Prostate gland (tissue), 2 donors: Measurements from ENCODE around the gene ACRBP. TPM values are rescaled to one million over a fixed set of nuclear protein-coding genes. Genes with fewer than 3 reads are reported as not detected.

Experiments
- DNase-seq: peaks from one replicate; pipeline ENCODE4 v3.0.0-alpha.2; 2019; ENCODE audit warnings: low spot score
- H3K27ac ChIP-seq, 2 donors: fragments of 200-600 bp; sonication (generic); 2 replicates each; pipeline ENCODE4 v1.5.1; 2017 to 2019
- H3K27me3 ChIP-seq: fragments of 200-600 bp; sonication (generic); replicated peaks from 2 replicates; pipeline ENCODE4 v1.5.1; 2019; ENCODE audit not compliant: insufficient read depth
- H3K36me3 ChIP-seq, 2 donors: fragments of 200-600 bp; sonication (generic); 1 replicate in 1 of 2; 2 replicates in 1 of 2; pipeline versions ENCODE4 v1.5.1 to v1.8.1; 2017 to 2019
- H3K4me1 ChIP-seq: fragments of 200-600 bp; sonication (generic); replicated peaks from 2 replicates; pipeline ENCODE4 v1.5.1; 2019
- H3K4me3 ChIP-seq, 2 donors: fragments of 200-600 bp; sonication (generic); 2 replicates each; pipeline ENCODE4 v1.5.1; 2017 to 2019
- H3K9me3 ChIP-seq: fragments of 200-600 bp; sonication (generic); 2 replicates; pipeline ENCODE4 v1.5.1; 2017
- POLR2A ChIP-seq: fragments of 450-650 bp; IDR thresholded peaks from one replicate; pipeline ENCODE4 v1.6.1; 2016; ENCODE audit warnings: antibody characterized with exemption, mild to moderate bottlenecking
- POLR2AphosphoS5 ChIP-seq: sonication (generic); formaldehyde crosslinking; IDR thresholded peaks from one replicate; pipeline ENCODE4 v1.6.1; 2017; ENCODE audit warnings: antibody characterized with exemption
- WGBS: methylation state at CpG from one replicate; pipeline ENCODE4 v1.1.5; 2018; 5-methylcytosine and 5-hydroxymethylcytosine counted together
- intact Hi-C: fragments of 100-400 bp; cut with DNase I; formaldehyde crosslinking; loops from one replicate; pipeline ENCODE4 v1.14.2; 2022
- total RNA-seq, 2 donors: library from RNA; depleted of rRNA; stranded (reverse); fragments of >200 nt; gene quantifications; one replicate each; pipeline ENCODE4 v1.1.0, GENCODE V29; 2016
- TF ChIP-seq, protein P1 (sequence below), 4 experiments: fragments of 200-600 bp in 2 of 4; fragments of 450-650 bp in 2 of 4; sonication (generic) in 2 of 4; IDR thresholded peaks; 1 replicate in 3 of 4; 2 replicates in 1 of 4; pipeline ENCODE4 v1.5.1; 2016 to 2019; ENCODE audit warnings: antibody characterized with exemption in 4 of 4, mild to moderate bottlenecking in 2 of 4, moderate library complexity in 2 of 4

ACRBP gene
- total RNA-seq, 2 donors from 2014 or later = 2.3 to 49.6 TPM

DNA sequence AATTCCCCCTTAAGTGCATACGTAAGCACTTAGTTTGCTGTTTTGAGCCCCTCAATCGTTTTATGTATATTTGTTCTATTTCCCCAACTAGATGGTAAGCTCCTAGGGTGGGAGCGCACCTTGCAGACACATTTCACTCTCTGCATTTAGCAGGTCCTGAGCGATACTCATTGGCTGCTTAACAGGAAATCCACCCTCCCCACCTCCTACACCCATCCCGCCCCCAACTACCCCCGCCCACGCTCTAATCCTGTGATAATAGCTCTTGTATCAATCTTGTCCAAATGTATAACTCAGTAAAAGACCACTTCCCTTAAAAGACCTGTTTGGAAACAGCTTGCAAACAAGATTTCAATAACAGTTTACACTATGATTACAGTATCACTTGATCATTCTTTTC, 19.6 kb downstream of the ACRBP start:
- H3K4me1 ChIP-seq = no peaks in the 10 kb centered on the region
- H3K36me3 ChIP-seq = no peaks in the 10 kb centered on the region
- no peak for DNase-seq
- intact Hi-C loops = no loop called here
- no peaks in the 10 kb centered on the region for H3K27me3 ChIP-seq
- WGBS = 62% methylated on average over 7 of the region's 7 CpGs
- H3K4me3 ChIP-seq = no peak overlapping the region
- no peaks in the 10 kb centered on the region for H3K9me3 ChIP-seq
- no peak overlapping the region for H3K27ac ChIP-seq
- TF ChIP-seq POLR2A = no peak
- TF ChIP-seq, protein P1, sequence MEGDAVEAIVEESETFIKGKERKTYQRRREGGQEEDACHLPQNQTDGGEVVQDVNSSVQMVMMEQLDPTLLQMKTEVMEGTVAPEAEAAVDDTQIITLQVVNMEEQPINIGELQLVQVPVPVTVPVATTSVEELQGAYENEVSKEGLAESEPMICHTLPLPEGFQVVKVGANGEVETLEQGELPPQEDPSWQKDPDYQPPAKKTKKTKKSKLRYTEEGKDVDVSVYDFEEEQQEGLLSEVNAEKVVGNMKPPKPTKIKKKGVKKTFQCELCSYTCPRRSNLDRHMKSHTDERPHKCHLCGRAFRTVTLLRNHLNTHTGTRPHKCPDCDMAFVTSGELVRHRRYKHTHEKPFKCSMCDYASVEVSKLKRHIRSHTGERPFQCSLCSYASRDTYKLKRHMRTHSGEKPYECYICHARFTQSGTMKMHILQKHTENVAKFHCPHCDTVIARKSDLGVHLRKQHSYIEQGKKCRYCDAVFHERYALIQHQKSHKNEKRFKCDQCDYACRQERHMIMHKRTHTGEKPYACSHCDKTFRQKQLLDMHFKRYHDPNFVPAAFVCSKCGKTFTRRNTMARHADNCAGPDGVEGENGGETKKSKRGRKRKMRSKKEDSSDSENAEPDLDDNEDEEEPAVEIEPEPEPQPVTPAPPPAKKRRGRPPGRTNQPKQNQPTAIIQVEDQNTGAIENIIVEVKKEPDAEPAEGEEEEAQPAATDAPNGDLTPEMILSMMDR (IDR thresholded peaks at IDR 0.05) = no peak
- no peak for TF ChIP-seq POLR2AphosphoS5

DNA sequence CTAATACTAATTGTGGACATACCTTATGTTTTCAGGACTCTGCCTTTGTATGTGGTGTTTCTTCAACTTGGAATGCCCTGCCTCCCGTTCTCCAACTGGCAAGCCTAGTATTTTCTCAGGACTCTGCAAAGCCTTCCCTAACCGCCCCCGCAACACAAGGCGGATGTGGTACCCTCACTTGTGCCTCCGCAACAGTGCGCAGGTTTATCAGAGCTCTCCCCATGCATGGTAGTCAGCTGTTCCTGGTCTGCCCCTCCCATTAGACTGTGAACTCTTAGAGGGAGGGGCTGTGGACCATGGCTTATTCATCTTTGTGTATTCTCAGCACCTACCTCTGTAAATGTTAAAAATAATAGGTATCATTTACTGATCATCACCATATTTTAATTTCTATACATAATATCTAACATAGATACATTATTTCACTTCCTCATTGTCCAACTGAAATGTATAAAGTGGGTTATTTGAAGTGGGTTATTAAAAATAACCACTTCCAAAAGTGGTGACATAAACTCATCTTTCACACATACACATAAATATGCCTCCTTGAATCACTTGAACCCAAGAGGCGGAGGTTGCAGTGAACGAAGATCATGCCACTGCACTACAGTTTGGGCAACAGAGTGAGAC, 20.5 kb downstream of the ACRBP start:
- Histone ChIP-seq H3K36me3 (no peaks in the 10 kb centered on the region), H3K4me3 (no peak overlapping the region), H3K27me3 (no peaks in the 10 kb centered on the region), H3K9me3 (no peaks in the 10 kb centered on the region), H3K4me1 (no peaks in the 10 kb centered on the region), H3K27ac (no peak overlapping the region)
- TF ChIP-seq POLR2AphosphoS5 = no peak
- TF ChIP-seq, protein P1 (IDR thresholded peaks at IDR 0.05) = no peak
- no peak for TF ChIP-seq POLR2A
- WGBS = 80% methylated on average over 8 of the region's 8 CpGs
- no peak for DNase-seq
- intact Hi-C loops = no loop called here

- intact Hi-C loops = no loop called here
- DNase-seq = no peak
- Histone ChIP-seq H3K27me3 (no peaks in the 10 kb centered on the region), H3K4me1 (no peaks in the 10 kb centered on the region), H3K27ac (no peak overlapping the region), H3K36me3 (no peaks in the 10 kb centered on the region), H3K4me3 (no peak overlapping the region), H3K9me3 (no peaks in the 10 kb centered on the region)
- WGBS = 86% methylated on average over 29 of the region's 29 CpGs
- TF ChIP-seq, protein P1 (IDR thresholded peaks at IDR 0.05) = no peak
- TF ChIP-seq POLR2A (no peak), POLR2AphosphoS5 (no peak)
Measured at GRCh38 chr12:6620885-6621274, 26.4 kb downstream of the ACRBP start.

DNA sequence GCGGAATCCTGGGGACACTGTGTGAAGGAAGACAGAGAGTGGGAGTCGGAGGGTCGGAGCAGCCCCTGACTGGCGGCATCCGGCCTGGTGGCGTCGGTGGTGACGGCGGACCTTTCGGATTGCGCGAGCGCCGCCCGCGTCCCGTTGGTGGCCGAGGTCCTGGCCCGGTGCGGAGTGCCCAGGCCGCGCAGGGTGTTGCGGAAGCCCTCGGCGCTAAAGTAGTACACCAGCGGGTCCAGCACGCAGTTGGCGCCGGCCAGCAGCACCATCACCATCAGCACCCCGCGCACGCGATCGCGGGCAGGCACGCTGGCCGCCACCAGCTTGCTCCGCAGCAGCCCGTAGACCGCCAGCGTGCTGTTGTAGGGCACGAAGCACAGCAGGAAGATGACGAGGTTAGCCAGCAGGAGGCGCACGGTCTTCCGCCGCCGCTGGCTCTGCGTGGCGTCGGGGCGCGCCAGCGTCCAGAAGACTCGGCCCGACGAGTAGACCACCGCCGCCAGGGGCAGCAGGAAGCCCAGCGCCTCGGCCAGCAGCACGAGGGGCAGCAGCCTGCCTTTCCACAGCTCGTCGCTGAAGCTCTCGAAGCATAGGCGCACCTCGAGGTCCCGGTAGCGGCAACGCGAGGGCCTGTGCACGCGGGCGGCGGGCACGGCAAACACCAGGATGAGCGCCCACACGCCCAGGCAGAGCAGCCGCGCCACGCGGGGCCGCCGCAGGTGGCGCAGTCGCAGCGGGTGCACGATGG, 26.9 kb downstream of the ACRBP start:
- Histone ChIP-seq H3K36me3 (no peaks in the 10 kb centered on the region), H3K27ac (no peak overlapping the region), H3K4me1 (no peaks in the 10 kb centered on the region), H3K27me3 (no peaks in the 10 kb centered on the region), H3K9me3 (no peaks in the 10 kb centered on the region), H3K4me3 (no peak overlapping the region)
- 36% methylated on average over 63 of the region's 88 CpGs for WGBS
- intact Hi-C loops = no loop called here
- TF ChIP-seq POLR2AphosphoS5 = no peak
- TF ChIP-seq, protein P1 (IDR thresholded peaks at IDR 0.05) = peak in 3 of 4 experiments; percentile 17 to 42 (median 33)
- no peak for TF ChIP-seq POLR2A
- no peak for DNase-seq
